PFSK-1 (cell line): ENCODE measurements around the gene APRT.

Source experiments
- FOXP2 ChIP-seq: optimal IDR thresholded peaks from 2 replicates; pipeline ENCODE3; 2011; ENCODE audit warnings: borderline replicate concordance, control low read depth, inconsistent platforms; ENCODE audit not compliant: insufficient read depth; ENCODE audit errors: extremely low read length, extremely low read depth
- POLR2AphosphoS5 ChIP-seq: IDR thresholded peaks from 2 replicates; pipeline ENCODE4 v1.6.1; 2012; ENCODE audit warnings: low read depth, mild to moderate bottlenecking, control low read depth, low read length, moderate library complexity
- SIN3A ChIP-seq: IDR thresholded peaks from 2 replicates; pipeline ENCODE4 v1.6.1; 2012; ENCODE audit warnings: mild to moderate bottlenecking, low read length, moderate library complexity, borderline replicate concordance; ENCODE audit not compliant: insufficient read depth
- TAF1 ChIP-seq: IDR thresholded peaks from 2 replicates; pipeline ENCODE4 v1.6.1; 2012; ENCODE audit warnings: low read length, control low read depth, borderline replicate concordance; ENCODE audit not compliant: insufficient read depth
- TF ChIP-seq, protein P1 (sequence below), 2 experiments: IDR thresholded peaks; 2 replicates each; pipeline versions ENCODE4 v1.6.1 to v1.8.0; 2011 to 2012; ENCODE audit warnings: low read depth in 2 of 2, low read length in 2 of 2, control low read depth in 1 of 2, inconsistent platforms in 1 of 2, mild to moderate bottlenecking in 1 of 2, moderate library complexity in 1 of 2; ENCODE audit not compliant: insufficient read depth in 1 of 2

The APRT gene

DNA sequence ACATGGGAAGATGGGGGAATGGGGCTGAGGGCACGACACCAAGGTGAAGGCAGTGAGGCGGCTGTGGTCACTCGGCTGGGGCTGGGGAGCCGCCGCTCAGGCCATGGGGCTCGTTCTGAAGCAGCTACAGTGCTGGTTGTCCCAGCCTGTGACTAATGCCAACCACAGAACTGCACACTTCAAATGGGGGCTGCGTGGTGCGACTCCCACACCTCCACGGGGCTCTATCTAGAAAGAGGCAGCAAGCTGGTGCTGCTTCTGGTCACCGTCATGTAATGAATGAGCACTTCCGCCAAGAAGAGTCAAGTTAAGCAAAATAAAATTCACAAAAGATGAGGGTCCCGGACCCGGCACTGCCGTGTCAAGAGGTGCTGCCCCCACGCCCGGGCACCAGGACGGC, 25.1 kb upstream of the APRT start:
- TF ChIP-seq SIN3A, result no peak
- TF ChIP-seq, protein P1, sequence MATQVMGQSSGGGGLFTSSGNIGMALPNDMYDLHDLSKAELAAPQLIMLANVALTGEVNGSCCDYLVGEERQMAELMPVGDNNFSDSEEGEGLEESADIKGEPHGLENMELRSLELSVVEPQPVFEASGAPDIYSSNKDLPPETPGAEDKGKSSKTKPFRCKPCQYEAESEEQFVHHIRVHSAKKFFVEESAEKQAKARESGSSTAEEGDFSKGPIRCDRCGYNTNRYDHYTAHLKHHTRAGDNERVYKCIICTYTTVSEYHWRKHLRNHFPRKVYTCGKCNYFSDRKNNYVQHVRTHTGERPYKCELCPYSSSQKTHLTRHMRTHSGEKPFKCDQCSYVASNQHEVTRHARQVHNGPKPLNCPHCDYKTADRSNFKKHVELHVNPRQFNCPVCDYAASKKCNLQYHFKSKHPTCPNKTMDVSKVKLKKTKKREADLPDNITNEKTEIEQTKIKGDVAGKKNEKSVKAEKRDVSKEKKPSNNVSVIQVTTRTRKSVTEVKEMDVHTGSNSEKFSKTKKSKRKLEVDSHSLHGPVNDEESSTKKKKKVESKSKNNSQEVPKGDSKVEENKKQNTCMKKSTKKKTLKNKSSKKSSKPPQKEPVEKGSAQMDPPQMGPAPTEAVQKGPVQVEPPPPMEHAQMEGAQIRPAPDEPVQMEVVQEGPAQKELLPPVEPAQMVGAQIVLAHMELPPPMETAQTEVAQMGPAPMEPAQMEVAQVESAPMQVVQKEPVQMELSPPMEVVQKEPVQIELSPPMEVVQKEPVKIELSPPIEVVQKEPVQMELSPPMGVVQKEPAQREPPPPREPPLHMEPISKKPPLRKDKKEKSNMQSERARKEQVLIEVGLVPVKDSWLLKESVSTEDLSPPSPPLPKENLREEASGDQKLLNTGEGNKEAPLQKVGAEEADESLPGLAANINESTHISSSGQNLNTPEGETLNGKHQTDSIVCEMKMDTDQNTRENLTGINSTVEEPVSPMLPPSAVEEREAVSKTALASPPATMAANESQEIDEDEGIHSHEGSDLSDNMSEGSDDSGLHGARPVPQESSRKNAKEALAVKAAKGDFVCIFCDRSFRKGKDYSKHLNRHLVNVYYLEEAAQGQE (IDR thresholded peaks at IDR 0.05; ENCODE audit: insufficient read depth in 1 of 2, low read depth in 2 of 2, low read length in 2 of 2), result no peak
- TF ChIP-seq TAF1, result no peak
- TF ChIP-seq FOXP2, result no peak
- TF ChIP-seq POLR2AphosphoS5, result no peak

DNA sequence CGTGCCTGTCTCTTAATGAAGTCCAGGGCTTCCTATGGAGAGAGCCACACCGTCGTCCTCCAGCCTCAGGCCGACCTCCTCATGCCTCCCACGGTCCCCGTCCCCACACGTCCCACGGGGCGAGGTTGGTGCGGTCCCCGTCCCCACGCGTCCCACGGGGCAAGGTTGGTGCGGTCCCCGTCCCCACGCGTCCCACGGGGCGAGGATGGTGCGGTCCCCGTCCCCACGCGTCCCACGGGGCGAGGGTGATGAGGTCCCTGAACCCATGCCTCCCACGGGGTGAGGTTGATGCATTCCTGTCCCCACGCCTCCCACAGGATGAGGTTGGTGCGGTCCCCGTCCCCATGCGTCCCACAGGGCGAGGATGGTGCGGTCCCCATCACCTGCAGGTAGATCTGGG, 24.1 kb upstream of the APRT start:
- TF ChIP-seq POLR2AphosphoS5 (no peak), TAF1 (no peak), SIN3A (no peak), FOXP2 (no peak)
- TF ChIP-seq, protein P1 (IDR thresholded peaks at IDR 0.05; ENCODE audit: insufficient read depth in 1 of 2, low read depth in 2 of 2, low read length in 2 of 2), result no peak

DNA sequence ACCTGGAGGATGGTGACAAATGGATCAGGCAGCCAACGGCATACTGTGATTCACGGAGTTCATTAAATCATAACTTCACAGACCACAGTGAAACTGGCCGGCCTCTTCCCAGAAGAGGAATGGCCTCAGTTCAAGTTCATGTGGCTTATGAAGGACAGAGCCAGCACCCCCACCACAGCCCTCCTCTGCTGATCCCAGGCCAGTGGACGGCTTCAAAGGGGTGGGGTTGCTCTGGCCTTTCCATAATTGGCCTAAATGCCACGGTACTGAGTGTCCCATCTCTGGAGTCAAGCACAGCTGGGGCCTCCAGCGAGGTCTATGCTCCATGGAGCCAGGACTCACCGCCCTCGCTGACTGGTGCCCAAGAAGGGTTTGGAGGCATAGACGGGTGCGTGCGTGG, 23.7 kb upstream of the APRT start:
- TF ChIP-seq POLR2AphosphoS5 (no peak), FOXP2 (no peak), SIN3A (no peak), TAF1 (no peak)
- TF ChIP-seq, protein P1 (IDR thresholded peaks at IDR 0.05; ENCODE audit: insufficient read depth in 1 of 2, low read depth in 2 of 2, low read length in 2 of 2), result no peak

DNA sequence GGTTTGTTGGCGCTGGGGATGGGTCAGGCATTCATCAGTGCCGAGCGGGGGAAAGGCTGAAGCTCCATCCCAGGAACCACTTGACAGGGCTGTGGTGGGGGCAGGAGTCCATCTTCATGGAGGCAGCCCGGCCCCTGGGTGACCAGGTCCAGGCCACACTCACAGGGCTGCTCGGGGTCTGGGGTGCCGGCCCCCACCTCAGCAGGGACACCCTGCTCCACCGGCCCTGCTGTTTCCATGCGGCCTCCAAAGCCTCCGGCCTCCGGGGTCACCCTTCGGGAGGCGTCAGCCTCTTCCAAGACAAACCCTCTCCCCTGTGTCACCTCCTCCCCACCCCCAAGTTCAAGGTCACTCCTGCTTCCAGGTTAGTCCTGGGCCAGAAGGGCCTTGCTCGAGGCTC, 22.9 kb upstream of the APRT start:
- no peak for TF ChIP-seq TAF1
- TF ChIP-seq, protein P1 (IDR thresholded peaks at IDR 0.05; ENCODE audit: insufficient read depth in 1 of 2, low read depth in 2 of 2, low read length in 2 of 2), result no peak
- TF ChIP-seq SIN3A, result no peak
- TF ChIP-seq FOXP2, result no peak
- no peak for TF ChIP-seq POLR2AphosphoS5

DNA sequence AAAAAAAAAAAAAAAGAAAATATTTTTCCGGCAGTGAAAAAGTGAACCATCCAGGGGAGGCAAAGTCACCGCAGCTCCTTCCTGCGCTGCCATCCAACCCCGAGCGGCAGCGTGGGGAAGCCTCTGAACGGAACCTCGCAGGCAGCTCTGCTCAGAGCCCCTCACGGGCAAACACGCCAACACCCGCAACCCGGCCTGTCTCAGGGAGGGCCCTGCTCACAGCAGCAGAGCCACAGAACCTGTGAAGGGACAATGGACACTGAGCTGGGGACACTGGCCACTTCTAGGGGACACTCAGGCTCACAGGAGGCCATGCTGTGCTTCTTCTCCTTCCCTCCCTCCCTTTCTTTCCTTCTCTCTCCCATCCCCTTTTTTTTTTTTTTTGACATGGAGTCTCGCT, 21.4 kb upstream of the APRT start:
- TF ChIP-seq, protein P1 (IDR thresholded peaks at IDR 0.05; ENCODE audit: insufficient read depth in 1 of 2, low read depth in 2 of 2, low read length in 2 of 2), result no peak
- TF ChIP-seq POLR2AphosphoS5, result no peak
- no peak for TF ChIP-seq SIN3A
- no peak for TF ChIP-seq FOXP2
